HG03039 (cell line): ENCODE data around the gene ACOT8.
"Not testable (repeated sequence)": the region's sequence is repeated elsewhere in the genome, so short reads cannot be mapped to it uniquely, and the experiment has no call there.

Experiments used
- ATAC-seq: cut with Tn5 transposase; IDR thresholded peaks from one replicate; pipeline ENCODE4 v1.9.1; 2021; ENCODE audit warnings: mild to moderate bottlenecking, moderate library complexity; ENCODE audit not compliant: unreplicated experiment

The ACOT8 gene

DNA sequence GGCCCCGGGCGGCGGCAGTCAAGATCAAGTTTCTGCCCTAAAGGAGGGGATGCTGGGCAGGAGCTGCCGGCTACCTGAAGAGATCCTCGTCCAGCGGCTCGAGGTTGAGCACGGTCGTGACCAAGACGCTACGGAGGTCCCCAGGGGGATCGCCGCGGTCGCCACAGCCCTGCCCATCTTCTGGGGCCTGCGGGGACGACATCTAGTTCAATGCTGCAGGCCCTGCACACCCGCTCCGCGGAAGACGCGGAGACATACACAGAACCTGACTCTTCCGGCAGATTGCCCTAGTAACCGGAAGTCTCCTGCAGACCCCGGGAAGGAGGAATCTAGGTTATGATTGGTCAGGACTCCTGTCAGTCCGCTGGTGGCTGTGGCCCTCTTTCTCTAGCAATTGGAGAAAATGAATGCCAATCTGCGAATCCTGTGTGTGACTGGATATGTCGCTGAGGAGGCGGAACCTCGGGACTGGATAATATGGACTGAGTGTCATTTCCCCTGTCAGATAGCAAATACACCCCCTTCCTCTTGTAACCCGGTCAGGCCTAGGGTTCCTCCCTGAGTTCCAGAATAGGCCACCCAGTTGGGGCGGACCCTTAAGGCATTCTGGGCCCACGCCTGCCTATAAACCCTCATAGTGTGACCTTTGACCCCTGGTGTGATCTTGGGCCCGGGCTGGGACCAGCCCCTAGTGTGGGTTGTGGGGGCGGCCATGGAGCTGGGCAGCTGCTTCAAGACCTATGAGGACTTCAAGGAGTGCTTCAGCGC is at the start of gene ACOT8, which contains the start of gene ZSWIM3:
ACOT8 (minus strand) TSS at position 279 of the 768 bp plus-strand sequence; CDS start at position 202, 77 bp downstream.
ZSWIM3 (plus strand) TSS at position 501 of the 768 bp plus-strand sequence; CDS start at position 713, 212 bp downstream.
- peak; percentile 95 for ATAC-seq

- no peak for ATAC-seq
Measured at GRCh38 chr20:45905505-45906079, 48.4 kb upstream of the ACOT8 start.

- no peak for ATAC-seq
Measured at GRCh38 chr20:45904583-45905504, 47.7 kb upstream of the ACOT8 start.

DNA sequence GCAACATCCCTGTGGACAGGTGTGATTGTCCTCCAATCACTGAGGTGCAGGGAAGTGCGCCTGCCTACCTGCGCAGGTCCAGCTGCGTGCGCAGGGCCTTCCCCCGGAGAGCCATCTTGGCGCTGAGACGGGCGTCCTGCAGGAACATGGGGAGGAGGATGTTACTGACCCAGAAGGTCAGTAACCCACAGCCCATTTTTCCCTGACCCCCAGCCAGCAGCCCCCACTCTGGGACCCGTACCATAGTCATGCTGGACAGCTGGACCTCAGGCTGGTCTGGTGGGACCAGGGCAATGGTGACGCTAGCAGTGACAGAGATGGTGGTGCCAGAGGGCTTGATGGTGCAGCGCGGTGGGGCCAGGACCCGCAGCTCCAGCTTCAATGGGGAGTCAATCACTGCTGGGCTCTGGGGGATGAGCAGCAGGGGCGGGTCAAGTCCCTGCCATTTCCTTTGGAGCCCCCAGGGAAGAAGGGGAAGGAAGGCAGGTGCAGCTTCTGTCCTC is 45.1 kb upstream of the ACOT8 start:
- ATAC-seq = no peak

DNA sequence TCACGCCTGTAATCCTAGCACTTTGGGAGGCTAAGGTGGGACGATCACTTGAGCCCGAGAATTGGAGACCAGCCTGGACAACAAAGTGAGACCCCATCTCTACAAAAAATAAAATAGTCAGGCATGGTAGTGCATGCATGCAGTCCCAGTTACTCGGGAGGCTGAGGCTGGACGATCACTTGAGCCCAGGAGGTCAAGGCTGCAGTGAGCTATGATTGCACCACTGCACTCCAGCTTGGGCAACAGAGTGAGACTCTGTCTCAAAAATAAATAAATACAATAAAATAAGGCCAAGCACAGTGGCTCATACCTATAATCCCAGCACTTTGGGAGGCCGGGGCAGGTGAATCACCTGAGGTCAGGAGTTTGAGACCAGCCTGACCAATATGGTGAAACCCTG is 44.1 kb upstream of the ACOT8 start:
- not testable (repeated sequence) for ATAC-seq

- no peak for ATAC-seq
Measured at GRCh38 chr20:45899046-45899835, 42.0 kb upstream of the ACOT8 start.

GRCh38 chr20:45898285-45898684 is 41.1 kb upstream of the ACOT8 start:
- ATAC-seq = no peak

GRCh38 chr20:45897692-45898091 is 40.5 kb upstream of the ACOT8 start:
- no peak for ATAC-seq

GRCh38 chr20:45897289-45897688 is 40.1 kb upstream of the ACOT8 start:
- no peak for ATAC-seq

- ATAC-seq = no peak
Measured at GRCh38 chr20:45896641-45897161, 39.5 kb upstream of the ACOT8 start.

- no peak for ATAC-seq
Measured at GRCh38 chr20:45894797-45895196, 37.6 kb upstream of the ACOT8 start.

DNA sequence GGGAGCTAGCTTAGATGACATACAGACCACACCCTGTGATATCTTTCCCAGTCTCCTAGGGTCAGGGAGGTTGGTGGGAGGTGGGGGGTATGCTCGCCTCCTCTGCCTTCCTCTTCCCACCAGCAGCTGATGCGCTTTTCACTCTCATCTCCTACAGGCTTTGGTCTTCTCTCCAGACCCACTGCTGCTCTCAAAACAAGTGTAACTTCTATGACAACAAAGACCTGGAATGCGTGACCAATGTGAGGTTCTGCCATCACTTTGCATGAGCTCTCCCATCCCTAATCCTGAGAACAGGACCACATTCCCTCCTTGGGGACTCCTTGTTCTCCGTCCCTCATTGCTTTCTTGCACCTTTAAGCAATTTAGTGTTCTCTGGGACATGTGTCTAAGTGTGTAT is 36.6 kb upstream of the ACOT8 start:
- no peak for ATAC-seq

GRCh38 chr20:45892828-45893500 is 35.8 kb upstream of the ACOT8 start:
- ATAC-seq = no peak

DNA sequence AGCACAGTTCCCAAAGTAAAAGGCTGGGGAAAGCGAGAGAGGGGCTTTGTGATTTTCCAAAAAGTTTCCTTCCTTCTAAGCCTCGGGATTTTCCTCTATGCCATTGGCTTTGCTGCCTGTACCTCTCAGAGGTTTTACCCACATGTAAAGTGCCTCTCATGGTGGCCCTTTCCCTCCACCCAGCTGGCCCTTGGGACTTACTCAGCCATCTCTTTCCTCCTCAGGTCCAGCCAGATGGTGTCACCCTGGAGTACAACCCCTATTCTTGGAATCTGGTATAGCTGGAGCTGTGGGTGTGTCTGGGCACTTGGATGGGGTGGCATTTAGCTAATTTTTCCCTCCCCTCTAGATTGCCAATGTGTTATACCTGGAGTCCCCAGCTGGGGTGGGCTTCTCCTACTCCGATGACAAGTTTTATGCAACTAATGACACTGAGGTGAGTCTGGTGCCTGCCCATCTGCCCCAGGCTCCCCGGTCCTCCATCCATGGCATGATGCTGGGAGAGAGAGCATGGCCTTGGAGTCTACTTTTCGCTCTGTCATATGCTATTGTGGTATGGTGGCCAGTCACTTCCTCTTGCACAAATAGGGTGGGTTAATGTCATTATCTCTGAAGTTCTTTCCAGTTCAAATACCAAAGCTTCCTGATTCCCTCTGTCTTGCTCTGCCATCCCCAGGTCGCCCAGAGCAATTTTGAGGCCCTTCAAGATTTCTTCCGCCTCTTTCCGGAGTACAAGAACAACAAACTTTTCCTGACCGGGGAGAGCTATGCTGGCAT is 35.0 kb upstream of the ACOT8 start:
- no peak for ATAC-seq

DNA sequence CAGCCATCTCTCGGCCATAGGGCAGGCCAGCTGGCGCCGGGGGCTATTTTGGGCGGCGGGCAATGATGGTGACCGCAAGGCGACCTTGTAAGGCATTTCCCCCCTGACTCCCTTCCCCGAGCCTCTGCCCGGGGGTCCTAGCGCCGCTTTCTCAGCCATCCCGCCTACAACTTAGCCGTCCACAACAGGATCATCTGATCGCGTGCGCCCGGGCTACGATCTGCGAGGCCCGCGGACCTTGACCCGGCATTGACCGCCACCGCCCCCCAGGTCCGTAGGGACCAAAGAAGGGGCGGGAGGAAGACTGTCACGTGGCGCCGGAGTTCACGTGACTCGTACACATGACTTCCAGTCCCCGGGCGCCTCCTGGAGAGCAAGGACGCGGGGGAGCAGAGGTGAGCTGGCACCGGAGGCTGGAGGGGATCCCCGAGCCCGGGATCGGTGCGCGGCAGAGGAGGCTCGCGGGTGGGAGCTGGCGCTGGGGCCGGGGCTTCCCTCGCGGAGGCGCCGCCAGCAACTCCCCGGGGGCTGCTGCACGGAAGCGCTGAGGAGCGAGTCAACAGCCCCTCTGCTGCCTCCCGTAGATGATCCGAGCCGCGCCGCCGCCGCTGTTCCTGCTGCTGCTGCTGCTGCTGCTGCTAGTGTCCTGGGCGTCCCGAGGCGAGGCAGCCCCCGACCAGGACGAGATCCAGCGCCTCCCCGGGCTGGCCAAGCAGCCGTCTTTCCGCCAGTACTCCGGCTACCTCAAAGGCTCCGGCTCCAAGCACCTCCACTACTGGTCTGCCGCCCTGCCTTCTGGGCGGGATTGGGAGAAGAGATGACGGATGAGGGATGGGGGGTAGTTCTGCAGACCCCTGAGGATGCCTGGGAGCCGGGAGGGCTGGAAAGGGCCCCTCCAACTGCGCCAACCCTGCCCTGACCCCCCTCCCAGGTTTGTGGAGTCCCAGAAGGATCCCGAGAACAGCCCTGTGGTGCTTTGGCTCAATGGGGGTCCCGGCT is 34.1 kb upstream of the ACOT8 start, which contains the start of the genes CTSA and NEURL2:
CTSA (plus strand) TSS at position 351 of the 999 bp plus-strand sequence; CDS start at position 585, 234 bp downstream.
NEURL2 (minus strand) TSS at position 224 of the 999 bp plus-strand sequence; CDS start at position 7, 217 bp downstream.
- ATAC-seq = peak; percentile 64

GRCh38 chr20:45890077-45890984 is 33.1 kb upstream of the ACOT8 start:
- ATAC-seq = no peak
